GM18870 (cell line): ENCODE measurements around the gene ATP5PB.

Experiments used
- ATAC-seq: cut with Tn5 transposase; IDR thresholded peaks from one replicate; pipeline ENCODE4 v1.9.1; 2021; ENCODE audit warnings: moderate library complexity; ENCODE audit not compliant: unreplicated experiment

The ATP5PB gene, protein sequence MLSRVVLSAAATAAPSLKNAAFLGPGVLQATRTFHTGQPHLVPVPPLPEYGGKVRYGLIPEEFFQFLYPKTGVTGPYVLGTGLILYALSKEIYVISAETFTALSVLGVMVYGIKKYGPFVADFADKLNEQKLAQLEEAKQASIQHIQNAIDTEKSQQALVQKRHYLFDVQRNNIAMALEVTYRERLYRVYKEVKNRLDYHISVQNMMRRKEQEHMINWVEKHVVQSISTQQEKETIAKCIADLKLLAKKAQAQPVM

GRCh38 chr1:111448918-111449702 is at the start of gene ATP5PB, which contains the start of gene WDR77:
Gene ATP5PB, plus strand, starts transcription at chr1:111449464. Its CDS starts 78 bp downstream, at chr1:111449542.
Gene WDR77, minus strand, starts transcription at chr1:111449256. Its CDS starts 87 bp downstream, at chr1:111449169.
- peak; percentile 91 for ATAC-seq

- no peak for ATAC-seq
These were observed 49.3 kb upstream of the ATP5PB start for GRCh38 chr1:111399792-111400610.

DNA sequence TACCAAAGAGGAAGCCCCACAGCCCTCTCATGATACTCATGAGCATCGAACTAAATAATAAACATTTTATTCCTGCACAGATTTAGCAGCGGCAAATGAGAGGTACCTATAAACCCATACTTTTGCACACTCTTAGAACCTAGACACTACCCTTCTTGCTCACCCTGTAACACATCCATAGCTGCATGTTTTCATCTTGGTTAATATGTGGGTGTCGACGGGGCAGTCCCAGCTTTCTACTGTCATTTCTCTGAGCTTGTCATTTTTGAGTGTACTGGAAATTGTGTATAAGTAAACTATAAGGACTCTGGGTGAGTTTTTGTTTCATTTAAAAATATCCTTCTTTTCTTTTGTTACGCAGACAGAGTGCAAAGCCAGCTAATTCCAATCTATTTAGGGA is 47.2 kb upstream of the ATP5PB start:
- ATAC-seq, result no peak

- ATAC-seq, result no peak
These were observed 44.7 kb upstream of the ATP5PB start for GRCh38 chr1:111404588-111404987.

DNA sequence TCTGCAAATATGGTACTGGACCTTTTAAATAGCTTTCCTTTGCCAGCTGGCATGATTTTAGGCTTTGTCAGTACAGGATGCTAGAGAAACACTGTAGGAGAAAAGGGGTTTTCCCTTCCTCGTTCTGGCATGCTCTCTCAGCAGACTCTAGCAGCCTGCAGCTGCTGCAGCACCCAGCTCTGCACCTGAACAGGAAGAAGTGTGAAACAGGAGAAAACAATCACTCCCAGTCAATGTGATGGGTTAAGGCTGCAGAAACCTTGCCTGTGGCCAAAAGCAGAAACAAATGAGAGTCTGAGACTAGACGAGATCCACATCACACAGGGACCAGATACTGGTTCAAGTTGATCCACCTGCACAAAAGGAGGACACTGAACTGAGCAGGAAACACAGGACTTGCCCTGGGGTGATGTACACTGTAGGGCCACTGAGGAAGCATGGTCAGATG is 42.9 kb upstream of the ATP5PB start:
- ATAC-seq, result peak; percentile 85

DNA sequence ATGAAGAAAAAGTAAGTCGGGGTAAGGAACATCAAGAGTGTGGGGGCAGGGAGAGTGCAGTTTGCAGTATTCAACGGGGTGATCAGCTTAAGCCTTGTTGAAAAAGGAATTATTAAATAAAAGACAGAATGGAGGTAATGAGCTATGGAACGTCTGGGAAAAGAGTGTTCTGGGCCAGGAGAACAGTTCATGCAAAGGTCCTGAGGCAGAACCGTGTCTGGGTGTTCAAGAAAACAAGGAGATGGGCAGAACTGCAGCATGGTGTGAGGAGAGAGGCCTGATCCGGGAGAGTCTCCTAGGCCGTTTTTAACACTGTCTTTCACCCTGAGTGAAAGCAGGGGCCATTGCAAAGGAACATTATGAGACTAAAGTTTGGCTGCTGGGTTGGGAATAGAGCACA is 42.0 kb upstream of the ATP5PB start:
- ATAC-seq, result no peak

DNA sequence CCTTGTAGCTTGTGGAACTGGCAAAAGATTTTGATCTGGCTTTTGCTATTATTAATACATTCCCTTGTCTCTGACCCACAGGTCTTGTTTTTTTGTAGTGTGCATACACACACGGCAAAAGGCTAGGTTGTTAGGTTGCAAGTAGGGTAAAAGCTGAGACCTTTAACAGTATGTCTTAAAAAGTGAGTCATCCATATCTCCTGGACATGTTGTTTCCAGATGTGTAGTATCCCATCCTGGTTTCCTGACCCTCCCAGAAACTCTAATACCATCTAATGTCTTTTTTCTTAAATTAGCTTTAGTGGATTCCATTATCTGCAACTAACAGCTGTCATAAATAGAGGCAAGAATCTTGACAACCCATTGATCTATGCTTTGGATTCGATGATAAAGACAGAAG is 36.4 kb upstream of the ATP5PB start:
- no peak for ATAC-seq

DNA sequence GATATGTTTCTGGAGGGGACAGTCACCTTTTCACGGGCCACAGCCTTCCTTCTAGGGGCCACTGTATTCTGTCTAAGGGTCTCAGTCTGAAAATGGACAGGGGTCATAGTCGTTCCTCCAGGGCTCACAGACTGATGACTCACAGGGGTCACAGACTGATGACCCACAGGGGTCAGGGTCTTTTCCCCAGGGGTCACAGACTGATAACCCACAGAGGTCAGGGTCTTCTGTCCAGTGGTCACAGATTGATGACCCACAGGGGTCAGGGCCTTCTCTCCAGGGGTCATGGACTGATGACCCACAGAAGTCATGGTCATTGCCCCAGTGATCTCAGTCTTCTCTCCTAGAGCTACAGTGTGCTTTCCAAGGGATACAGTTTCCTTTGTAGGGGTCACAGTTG is 34.5 kb upstream of the ATP5PB start:
- no peak for ATAC-seq

GRCh38 chr1:111415461-111415860 is 33.8 kb upstream of the ATP5PB start:
- ATAC-seq, result no peak

DNA sequence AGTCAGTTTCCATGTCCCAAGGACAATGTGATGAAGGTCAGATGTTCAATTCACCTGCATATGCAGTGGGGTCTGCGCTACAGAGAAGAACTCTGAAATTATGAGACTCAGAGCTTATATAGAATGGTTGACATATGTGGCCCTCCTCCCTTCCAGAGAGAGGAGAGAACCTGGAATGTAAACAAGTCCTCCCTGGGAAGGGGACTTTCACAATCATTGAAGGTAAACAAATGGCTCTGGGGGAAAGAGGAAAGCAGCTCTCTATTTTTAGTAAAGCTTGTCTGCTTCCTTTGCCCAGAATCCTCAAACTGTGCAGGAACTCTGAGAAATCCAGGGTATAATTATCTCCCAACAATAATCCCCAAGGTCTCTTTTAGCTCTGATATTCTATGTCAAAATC is 31.5 kb upstream of the ATP5PB start:
- no peak for ATAC-seq

DNA sequence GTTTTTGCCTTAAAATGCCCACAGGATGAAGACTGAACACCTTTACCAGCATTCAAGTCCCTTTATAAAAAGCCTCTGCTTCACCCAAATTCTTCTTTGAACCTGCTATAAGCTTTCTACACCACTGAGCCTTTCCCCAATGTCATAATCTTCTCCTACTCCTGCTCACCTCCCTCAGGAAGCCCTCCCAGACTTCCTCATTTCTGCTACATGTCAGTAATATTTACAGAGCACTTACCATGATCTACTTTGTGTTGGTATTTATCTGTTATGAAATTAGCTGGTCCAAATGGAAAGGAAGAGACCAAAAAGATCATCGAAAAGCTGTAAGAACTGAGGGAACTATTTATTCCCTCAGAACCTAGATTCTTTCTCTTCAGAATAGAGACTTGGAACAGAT is 30.2 kb upstream of the ATP5PB start:
- no peak for ATAC-seq

- no peak for ATAC-seq
These were observed 28.9 kb upstream of the ATP5PB start for GRCh38 chr1:111420377-111420776.

GRCh38 chr1:111422546-111423391 is 26.5 kb upstream of the ATP5PB start:
- ATAC-seq, result no peak

GRCh38 chr1:111424281-111424680 is 25.0 kb upstream of the ATP5PB start:
- ATAC-seq, result no peak

DNA sequence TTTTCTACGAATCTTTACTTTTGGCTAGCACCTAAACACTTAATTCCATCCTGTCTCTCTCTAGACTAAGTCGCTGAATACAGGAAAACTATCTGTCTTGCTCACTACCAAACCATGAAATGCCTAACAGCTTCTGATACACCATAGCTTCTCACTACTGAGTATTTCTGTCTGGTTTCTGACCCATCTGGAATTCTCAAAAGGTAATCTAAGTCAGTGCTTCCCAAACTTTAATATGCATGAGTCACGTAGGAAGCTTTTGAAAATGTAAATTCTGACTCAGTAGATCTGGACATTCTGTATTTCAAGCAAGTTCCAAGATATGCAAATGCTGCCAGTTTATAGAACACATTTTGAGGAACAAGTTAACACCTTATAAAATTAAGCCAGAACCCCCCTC is 12.5 kb upstream of the ATP5PB start:
- ATAC-seq, result no peak

DNA sequence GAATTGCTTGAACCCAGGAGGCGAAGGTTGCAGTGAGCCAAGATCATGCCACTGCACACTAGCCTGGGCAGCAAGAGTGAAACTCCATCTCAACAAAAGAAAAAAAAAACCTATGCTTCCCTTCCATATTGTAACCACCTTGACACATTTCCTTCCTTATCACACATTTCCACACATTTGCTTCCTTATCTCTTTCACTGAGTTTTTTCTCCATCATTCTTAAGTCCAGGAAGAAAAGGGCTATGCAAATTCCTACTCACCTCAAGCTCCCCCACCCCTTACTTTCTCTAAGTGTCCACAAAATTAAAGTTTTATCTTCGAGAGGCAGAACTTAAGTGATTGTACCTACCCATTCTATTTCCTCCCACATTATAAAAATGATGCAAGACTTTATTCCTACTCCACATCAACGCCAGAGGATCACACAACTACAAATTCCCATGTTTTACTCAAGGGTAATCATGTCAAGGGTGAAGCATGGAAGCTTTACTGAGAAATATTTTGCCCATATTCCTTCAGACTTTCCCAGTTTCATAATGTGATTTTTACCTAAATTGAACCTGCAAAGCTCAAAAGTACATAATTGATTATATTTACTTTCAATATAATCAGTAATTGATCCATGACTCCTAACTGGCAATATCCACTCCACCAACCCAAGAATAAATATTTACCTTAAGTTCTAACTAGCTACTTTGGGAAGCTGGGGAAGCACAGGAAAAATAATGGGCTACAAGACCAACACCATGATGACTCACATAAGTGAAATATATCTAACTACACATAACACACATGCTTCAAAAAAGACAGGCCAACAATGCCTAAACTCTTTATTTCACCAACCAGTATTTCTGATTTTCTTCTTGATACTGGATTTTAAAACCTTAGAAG is 9.6 kb upstream of the ATP5PB start:
- ATAC-seq, result no peak

DNA sequence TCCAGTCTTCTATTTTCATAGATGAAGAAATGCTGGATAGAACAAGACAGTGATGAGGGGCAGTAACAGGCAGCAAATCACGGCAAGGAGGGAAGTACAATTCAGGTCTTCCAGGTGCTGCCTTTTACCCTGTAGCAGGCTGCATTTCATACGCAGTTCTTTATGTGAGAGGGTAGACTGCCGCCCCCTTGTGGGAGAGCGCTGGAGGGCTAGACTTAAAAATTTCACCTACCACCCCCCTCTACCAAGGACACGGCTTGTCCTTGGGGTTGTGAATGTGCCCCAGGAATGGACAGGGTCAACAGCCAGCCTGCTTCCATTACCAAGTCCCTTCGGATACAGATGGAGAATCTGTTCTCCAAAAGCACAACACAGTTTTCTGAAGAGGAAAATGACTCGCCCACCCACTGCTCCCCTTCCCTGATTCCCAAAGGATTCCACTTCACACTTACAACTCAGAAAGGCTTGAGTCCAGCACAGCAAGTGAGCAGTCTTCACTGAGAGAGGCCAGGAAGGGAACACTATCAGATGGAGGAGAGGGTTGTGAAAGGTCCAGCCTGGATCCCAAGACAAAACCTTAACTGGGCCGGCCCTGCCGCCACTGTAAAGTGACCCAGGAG is 7.6 kb upstream of the ATP5PB start:
- no peak for ATAC-seq

GRCh38 chr1:111442457-111442856 is 6.8 kb upstream of the ATP5PB start:
- no peak for ATAC-seq

DNA sequence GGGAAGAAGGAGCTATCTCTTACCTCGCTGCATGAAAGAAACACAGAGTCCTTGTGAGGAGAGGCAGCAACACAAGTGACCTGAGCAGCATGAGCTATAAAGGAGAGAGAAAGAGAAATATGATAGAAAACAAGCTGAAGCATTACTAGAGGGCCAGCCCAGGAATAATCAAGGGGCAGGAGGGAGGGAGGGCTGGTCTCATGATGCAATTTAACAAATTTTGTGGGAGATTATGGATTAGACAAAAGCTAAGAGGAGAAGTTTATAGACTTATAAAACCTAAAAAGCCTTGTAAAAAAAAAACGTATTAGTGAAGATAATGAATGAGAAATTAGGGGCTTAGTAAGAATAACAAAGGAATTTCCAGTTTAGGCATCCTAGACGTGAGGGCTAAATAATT is 5.2 kb upstream of the ATP5PB start:
- ATAC-seq, result no peak
